ENCODE results near the gene ACR.

- TF ChIP-seq KAT7 (CRISPR knock-in tag; IDR thresholded peaks at IDR 0.05; ENCODE audit: borderline replicate concordance) (no peak), HOXA7 (CRISPR knock-in tag; IDR thresholded peaks at IDR 0.05) (no peak), POGK (CRISPR knock-in tag; conservative IDR thresholded peaks at IDR 0.05) (no peak), ATF3 (CRISPR knock-in tag; IDR thresholded peaks at IDR 0.05) (no peak), TCF7L2 (IDR thresholded peaks at IDR 0.05; ENCODE audit: low read depth, low read length) (no peak), ZFX (CRISPR knock-in tag; IDR thresholded peaks at IDR 0.05; ENCODE audit: low read depth) (no peak), POLR2A (IDR thresholded peaks at IDR 0.05; ENCODE audit: insufficient read depth in 1 of 2, low read depth in 2 of 2, low read length in 2 of 2) (no peak), CEBPB (IDR thresholded peaks at IDR 0.05; ENCODE audit: borderline replicate concordance, low read depth, low read length) (no peak), CREB3 (CRISPR knock-in tag; IDR thresholded peaks at IDR 0.05) (no peak), MED8 (CRISPR knock-in tag; IDR thresholded peaks at IDR 0.05; ENCODE audit: insufficient replicate concordance) (no peak), KLF9 (CRISPR knock-in tag; IDR thresholded peaks at IDR 0.05; ENCODE audit: low read depth) (no peak)
Measured at GRCh38 chr22:50711446-50712340, 26.3 kb upstream of the ACR start.

Measured in HepG2 (cell line).